ENCODE results near the gene SLC38A8.

GRCh38 chr16:84031556-84031955 lies 11.0 kb downstream of the SLC38A8 start:
- TF ChIP-seq CTCF (IDR thresholded peaks at IDR 0.05) (no peak), EP300 (IDR thresholded peaks at IDR 0.05) (no peak), POLR2A (IDR thresholded peaks at IDR 0.05) (no peak), POLR2AphosphoS5 (IDR thresholded peaks at IDR 0.05) (no peak)

Measured in suprapubic skin (tissue), 4 donors.